Effector memory CD8-positive, alpha-beta T cell (primary cell): ENCODE results near the gene COMTD1.
"Not testable (repeated sequence)": the region's sequence is repeated elsewhere in the genome, so short reads cannot be mapped to it uniquely, and the experiment has no call there.

Experiments used
- ATAC-seq: fragments of 150-1000 bp; cut with Tn5 transposase; replicated peaks from 2 replicates; pipeline ENCODE4 v1.10.0; 2021; ENCODE audit warnings: mild to moderate bottlenecking, moderate library complexity
- DNase-seq, 3 experiments: peaks; one replicate each; pipeline ENCODE4 v3.0.0; 2021
- H3K27ac Mint-ChIP-seq, 2 donors: one replicate each; pipeline ENCODE4 v1.8.0; 2022; ENCODE audit warnings: mild to moderate bottlenecking in 2 of 2, mixed read lengths in 2 of 2, moderate library complexity in 2 of 2
- H3K27me3 Mint-ChIP-seq, 2 donors: one replicate each; pipeline ENCODE4 v1.8.0; 2022; ENCODE audit warnings: mixed read lengths in 2 of 2
- H3K36me3 Mint-ChIP-seq: one replicate; pipeline ENCODE4 v1.8.0; 2022; ENCODE audit warnings: mild to moderate bottlenecking, moderate library complexity, mixed read lengths; ENCODE audit not compliant: insufficient read depth
- H3K4me1 Mint-ChIP-seq, 2 donors: one replicate each; pipeline ENCODE4 v1.8.0; 2022; ENCODE audit warnings: low read depth in 2 of 2, mixed read lengths in 2 of 2
- H3K4me3 Mint-ChIP-seq, 2 donors: one replicate each; pipeline ENCODE4 v1.8.0; 2022; ENCODE audit warnings: mild to moderate bottlenecking in 2 of 2, mixed read lengths in 2 of 2, moderate library complexity in 2 of 2
- H3K9me3 Mint-ChIP-seq, 2 donors: one replicate each; pipeline ENCODE4 v1.8.0; 2022; ENCODE audit warnings: mixed read lengths in 2 of 2

Gene COMTD1

DNA sequence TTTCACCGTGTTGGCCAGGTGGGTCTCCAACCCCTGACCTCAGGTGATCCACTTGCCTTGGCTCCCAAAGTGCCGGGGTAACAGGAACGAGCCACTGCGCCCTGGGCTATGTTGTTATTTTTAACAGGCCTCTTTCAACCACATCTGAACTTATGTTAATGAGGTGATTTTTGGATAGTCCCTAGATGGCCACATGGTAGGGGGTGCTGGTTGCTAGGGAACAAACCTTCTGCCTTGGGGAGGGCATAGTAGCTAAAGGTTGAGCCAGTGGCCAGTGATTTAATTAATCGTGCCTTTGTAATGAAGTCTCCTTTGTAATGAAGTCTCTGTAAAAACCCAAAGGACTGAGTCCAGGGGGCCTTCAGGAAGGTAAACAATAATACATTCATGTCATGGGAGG is 9.1 kb downstream of the COMTD1 start:
- no peaks in the 10 kb centered on the region for H3K27me3 Mint-ChIP-seq
- no peak overlapping the region for H3K4me3 Mint-ChIP-seq
- H3K9me3 Mint-ChIP-seq, result no peaks in the 10 kb centered on the region
- DNase-seq, result no peak
- peaks cover 97% of the 10 kb centered on the region for H3K36me3 Mint-ChIP-seq
- H3K4me1 Mint-ChIP-seq, result peaks cover 32 to 46% of the 10 kb centered on the region in 2 donors
- peak overlapping the region; percentile 62 to 90 for H3K27ac Mint-ChIP-seq
- ATAC-seq, result no peak

GRCh38 chr10:75226095-75226494 is 9.7 kb downstream of the COMTD1 start:
- peaks cover 97% of the 10 kb centered on the region for H3K36me3 Mint-ChIP-seq

GRCh38 chr10:75223507-75223906 is 12.2 kb downstream of the COMTD1 start:
- Mint-ChIP-seq H3K4me1 (peaks cover 23 to 48% of the 10 kb centered on the region in 2 donors), H3K36me3 (peaks cover 97% of the 10 kb centered on the region), H3K27me3 (no peaks in the 10 kb centered on the region), H3K9me3 (no peaks in the 10 kb centered on the region), H3K4me3 (no peak overlapping the region), H3K27ac (peak overlapping the region; percentile 76 to 83)
- DNase-seq, result no peak
- no peak for ATAC-seq

More at GRCh38 chr10:75226095-75226494, 9.7 kb downstream of the COMTD1 start:
- Mint-ChIP-seq H3K27ac (peak overlapping the region; percentile 62 to 90), H3K27me3 (no peaks in the 10 kb centered on the region), H3K4me1 (peaks cover 31 to 46% of the 10 kb centered on the region in 2 donors), H3K9me3 (no peaks in the 10 kb centered on the region), H3K4me3 (no peak overlapping the region)
- no peak for ATAC-seq
- no peak for DNase-seq

DNA sequence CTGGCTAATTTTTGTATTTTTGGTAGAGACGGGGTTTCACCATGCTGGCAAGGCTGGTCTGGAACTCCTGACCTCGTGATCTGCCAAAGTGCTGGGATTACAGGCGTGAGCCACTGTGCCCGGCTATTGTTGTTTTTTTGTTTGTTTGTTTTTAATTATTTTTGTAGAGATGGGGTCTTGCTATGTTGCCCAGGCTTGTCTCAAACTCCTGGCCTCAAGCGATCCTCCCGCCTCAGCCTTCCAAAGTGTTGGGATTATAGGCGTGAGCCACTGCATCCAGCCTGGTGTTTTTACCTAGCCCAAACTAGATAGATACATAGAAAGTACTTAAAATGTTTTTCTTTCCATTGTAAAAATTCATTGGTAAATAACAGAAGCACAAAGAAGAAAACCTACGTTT is 14.3 kb downstream of the COMTD1 start:
- H3K36me3 Mint-ChIP-seq, result peaks cover 97% of the 10 kb centered on the region
- ATAC-seq, H3K4me3 Mint-ChIP-seq, H3K27me3 Mint-ChIP-seq, H3K9me3 Mint-ChIP-seq, DNase-seq: not testable (repeated sequence)
- peak overlapping the region; percentile 44 to 83 for H3K27ac Mint-ChIP-seq
- H3K4me1 Mint-ChIP-seq, result peaks cover 19 to 51% of the 10 kb centered on the region in 2 donors

DNA sequence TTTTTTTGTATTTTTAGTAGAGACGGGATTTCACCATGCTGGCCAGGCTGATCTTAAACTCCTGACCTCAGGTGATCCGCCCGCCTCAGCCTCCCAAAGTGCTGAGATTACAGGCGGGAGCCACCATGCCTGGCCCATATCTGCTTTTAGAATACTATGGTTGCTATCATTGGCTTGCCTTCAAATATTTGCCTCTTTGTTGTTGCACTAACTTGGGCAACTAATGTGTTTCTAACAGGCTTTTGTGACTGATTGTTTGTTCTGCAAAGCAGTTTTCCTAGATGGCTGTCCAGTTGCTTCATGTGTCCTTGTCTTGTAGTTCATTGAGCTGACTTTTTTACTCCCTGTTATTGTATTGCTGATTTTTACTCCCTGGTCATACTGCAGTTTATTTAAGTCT is 15.5 kb downstream of the COMTD1 start:
- peaks cover 97% of the 10 kb centered on the region for H3K36me3 Mint-ChIP-seq
- peaks cover 22 to 55% of the 10 kb centered on the region in 2 donors for H3K4me1 Mint-ChIP-seq
- peak overlapping the region in 1 of 2 donors; percentile 49 for H3K27ac Mint-ChIP-seq
- H3K9me3 Mint-ChIP-seq, result no peaks in the 10 kb centered on the region
- no peak overlapping the region for H3K4me3 Mint-ChIP-seq
- ATAC-seq, result no peak
- DNase-seq, result no peak
- H3K27me3 Mint-ChIP-seq, result no peaks in the 10 kb centered on the region

GRCh38 chr10:75212343-75212742 is 23.4 kb downstream of the COMTD1 start:
- DNase-seq, result no peak
- H3K9me3 Mint-ChIP-seq, result no peaks in the 10 kb centered on the region
- H3K27ac Mint-ChIP-seq, result peak overlapping the region; percentile 49 to 78
- peak overlapping the region; percentile 92 to 94 for H3K4me3 Mint-ChIP-seq
- no peak for ATAC-seq
- peaks cover 64% of the 10 kb centered on the region for H3K36me3 Mint-ChIP-seq
- H3K4me1 Mint-ChIP-seq, result peaks cover 14 to 38% of the 10 kb centered on the region in 2 donors
- H3K27me3 Mint-ChIP-seq, result no peaks in the 10 kb centered on the region

GRCh38 chr10:75211007-75211691 is 24.6 kb downstream of the COMTD1 start:
- no peaks in the 10 kb centered on the region for H3K27me3 Mint-ChIP-seq
- peak overlapping the region; percentile 97 to 99 for H3K27ac Mint-ChIP-seq
- peaks cover 52% of the 10 kb centered on the region for H3K36me3 Mint-ChIP-seq
- H3K4me3 Mint-ChIP-seq, result peak overlapping the region; percentile 92 to 94
- peak in 2 of 3 experiments; percentile 3 to 8 for DNase-seq
- H3K9me3 Mint-ChIP-seq, result no peaks in the 10 kb centered on the region
- peaks cover 13 to 31% of the 10 kb centered on the region in 2 donors for H3K4me1 Mint-ChIP-seq
- ATAC-seq, result no peak

DNA sequence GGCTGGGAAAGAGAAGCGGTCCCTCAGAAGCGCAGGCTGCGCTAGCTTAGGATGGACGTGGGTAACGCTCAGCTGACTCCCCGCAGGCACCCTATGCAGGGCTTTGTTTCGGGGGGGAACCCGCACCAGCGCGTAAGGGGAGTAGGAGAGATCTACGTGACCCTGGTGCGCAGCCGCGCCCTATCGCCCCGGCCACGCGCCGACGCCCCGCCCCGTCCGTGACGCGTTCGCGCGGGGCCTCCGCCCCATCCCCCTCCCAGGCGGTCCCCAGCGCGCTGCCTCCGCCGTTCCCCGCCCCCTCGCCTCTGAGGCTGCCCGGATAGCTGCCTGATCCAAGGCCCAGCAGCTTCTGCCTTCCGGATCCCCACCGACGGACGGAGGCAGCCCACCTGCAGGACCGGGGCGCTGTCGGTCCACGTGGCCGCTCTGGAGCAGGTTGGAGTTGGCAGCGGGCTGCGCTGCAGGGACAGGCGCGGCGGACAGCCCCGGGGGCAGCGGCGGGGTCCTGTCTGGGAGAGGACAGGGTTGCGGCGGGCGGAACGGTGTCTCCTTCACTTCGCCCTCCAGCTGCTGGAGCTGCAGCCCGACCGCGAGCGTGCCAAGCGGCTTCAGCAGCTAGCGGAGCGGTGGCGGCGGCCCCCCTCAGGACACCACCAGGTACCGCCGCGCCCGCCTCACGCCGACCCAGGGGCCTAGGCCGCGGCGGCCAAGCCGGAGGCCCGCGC is 25.3 kb downstream of the COMTD1 start, which contains the start of gene VDAC2:
Gene VDAC2, plus strand, starts transcription at position 515 of the 725 bp plus-strand sequence. CDS start 363 bp downstream, outside the sequence.
- no peaks in the 10 kb centered on the region for H3K9me3 Mint-ChIP-seq
- peaks cover 10 to 26% of the 10 kb centered on the region in 2 donors for H3K4me1 Mint-ChIP-seq
- H3K4me3 Mint-ChIP-seq, result peak within 1 kb of the TSS; percentile 92 to 94
- peaks cover 45% of the 10 kb centered on the region for H3K36me3 Mint-ChIP-seq
- H3K27ac Mint-ChIP-seq, result peak within 1 kb of the TSS; percentile 97 to 99
- DNase-seq, result peak; percentile 96 to 99 (median 98)
- peak; percentile 79 for ATAC-seq
- no peaks in the 10 kb centered on the region for H3K27me3 Mint-ChIP-seq

DNA sequence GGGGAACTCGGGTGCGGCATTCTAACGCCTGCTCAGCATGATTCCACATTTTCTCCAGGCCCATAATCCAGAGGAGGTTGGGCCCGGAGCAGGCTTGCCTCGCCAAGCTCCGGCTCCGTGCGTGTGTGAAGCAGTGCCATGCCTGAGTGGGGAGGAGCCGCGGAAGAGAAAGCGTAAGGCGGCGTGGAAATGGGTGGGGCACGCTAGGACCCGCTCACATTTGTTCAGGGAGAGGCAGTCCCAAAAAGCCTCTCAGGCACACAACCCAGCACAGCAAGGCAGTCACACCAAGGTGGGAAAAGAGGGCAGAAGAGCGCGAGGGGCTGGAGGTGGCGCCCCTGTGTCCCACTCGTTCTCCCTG is 25.9 kb downstream of the COMTD1 start:
- Mint-ChIP-seq H3K4me3 (peak overlapping the region; percentile 92 to 94), H3K27me3 (no peaks in the 10 kb centered on the region), H3K27ac (peak overlapping the region; percentile 97 to 99), H3K4me1 (peaks cover 10 to 26% of the 10 kb centered on the region in 2 donors), H3K9me3 (no peaks in the 10 kb centered on the region), H3K36me3 (peaks cover 40% of the 10 kb centered on the region)
- DNase-seq (peak; percentile 67 to 78 (median 71)), ATAC-seq (peak; percentile 60)

DNA sequence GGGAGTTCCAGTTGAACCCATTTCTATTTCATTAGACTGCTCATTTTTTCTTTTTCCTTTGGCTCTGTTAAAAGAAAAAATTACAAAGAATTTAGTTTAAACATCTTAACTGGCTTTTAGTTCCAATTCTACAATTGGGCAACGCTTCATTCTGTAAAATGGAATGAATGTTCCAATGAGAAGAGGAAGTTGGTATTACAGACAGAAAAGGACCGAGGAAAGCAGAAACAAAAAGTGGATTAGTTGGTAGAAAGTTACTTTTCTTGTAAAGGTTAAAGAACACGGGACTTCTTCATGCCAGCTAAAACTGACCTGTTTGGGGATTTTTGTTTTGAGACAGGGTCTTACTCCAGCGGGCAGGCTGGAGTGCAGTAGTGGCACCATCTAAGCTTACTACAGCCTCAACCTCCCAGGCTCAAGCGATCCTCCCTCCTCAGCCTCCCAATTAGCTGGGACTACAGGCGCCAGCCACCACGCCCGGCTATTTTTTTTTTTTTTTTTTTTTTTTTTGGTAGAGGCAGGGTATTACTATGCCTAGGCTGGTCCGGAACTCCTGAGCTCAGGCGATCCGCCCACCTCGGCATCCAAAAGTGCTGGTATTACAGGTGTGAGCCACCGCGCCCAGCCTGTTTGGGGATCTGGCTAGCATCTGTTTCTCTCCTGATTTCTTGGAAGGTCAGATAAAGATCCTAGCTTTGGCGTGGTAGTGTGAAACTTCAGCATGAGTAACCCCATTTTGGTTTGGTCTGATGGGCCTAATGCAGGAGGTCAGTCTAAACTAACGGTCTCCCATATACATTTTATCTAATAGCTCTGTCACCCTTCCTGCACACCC is 26.5 kb downstream of the COMTD1 start:
- peak overlapping the region; percentile 92 to 94 for H3K4me3 Mint-ChIP-seq
- H3K27ac Mint-ChIP-seq, result peak overlapping the region; percentile 97 to 99
- DNase-seq (no peak), ATAC-seq (no peak)
- H3K9me3 Mint-ChIP-seq, result no peaks in the 10 kb centered on the region
- peaks cover 10 to 26% of the 10 kb centered on the region in 2 donors for H3K4me1 Mint-ChIP-seq
- H3K27me3 Mint-ChIP-seq, result no peaks in the 10 kb centered on the region
- H3K36me3 Mint-ChIP-seq, result peaks cover 34% of the 10 kb centered on the region

DNA sequence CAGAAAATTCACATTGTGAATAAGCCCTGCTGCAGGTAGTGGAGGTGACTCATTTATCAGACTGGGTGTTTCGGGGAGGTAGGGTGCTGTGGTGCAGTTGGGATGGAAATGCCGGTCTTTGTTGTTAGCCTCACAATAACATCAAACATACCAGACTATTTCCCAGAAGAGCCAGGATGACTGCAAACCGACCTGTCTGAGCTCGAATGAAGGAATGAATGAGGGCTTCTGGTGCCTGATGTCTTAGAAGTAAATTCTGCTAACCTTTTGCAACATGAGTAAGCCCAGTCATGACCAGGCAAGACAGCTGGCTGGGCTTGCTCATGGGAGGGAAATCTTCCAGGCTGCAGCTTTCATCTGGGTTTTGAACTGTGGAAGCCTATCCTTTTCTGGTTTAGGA is 27.6 kb downstream of the COMTD1 start:
- Mint-ChIP-seq H3K9me3 (no peaks in the 10 kb centered on the region), H3K4me1 (peaks cover 10 to 26% of the 10 kb centered on the region in 2 donors), H3K4me3 (peak overlapping the region in 1 of 2 donors; percentile 38), H3K27ac (no peak overlapping the region), H3K27me3 (no peaks in the 10 kb centered on the region), H3K36me3 (peaks cover 26% of the 10 kb centered on the region)
- DNase-seq (no peak), ATAC-seq (no peak)

DNA sequence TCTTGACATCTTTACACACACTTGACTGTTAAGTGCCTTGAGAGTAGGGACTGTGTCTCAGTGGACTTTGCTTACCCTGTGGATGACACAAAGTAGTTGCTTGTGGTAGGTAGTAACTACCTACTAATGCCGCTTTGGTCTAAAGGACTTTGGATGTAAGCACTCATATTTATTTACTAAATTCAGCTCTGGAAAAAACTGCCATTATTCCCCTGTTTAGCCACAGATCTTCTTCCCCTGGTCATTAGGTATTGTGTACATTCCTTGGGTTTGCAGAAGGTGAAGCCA is 28.0 kb downstream of the COMTD1 start:
- no peaks in the 10 kb centered on the region for H3K27me3 Mint-ChIP-seq
- DNase-seq (no peak), ATAC-seq (no peak)
- no peak overlapping the region for H3K4me3 Mint-ChIP-seq
- H3K4me1 Mint-ChIP-seq, result peaks cover 10 to 23% of the 10 kb centered on the region in 2 donors
- H3K27ac Mint-ChIP-seq, result no peak overlapping the region
- no peaks in the 10 kb centered on the region for H3K9me3 Mint-ChIP-seq
- peaks cover 22% of the 10 kb centered on the region for H3K36me3 Mint-ChIP-seq

- peaks cover 17% of the 10 kb centered on the region for H3K36me3 Mint-ChIP-seq
- H3K4me3 Mint-ChIP-seq, result no peak overlapping the region
- no peak for DNase-seq
- no peak overlapping the region for H3K27ac Mint-ChIP-seq
- no peaks in the 10 kb centered on the region for H3K27me3 Mint-ChIP-seq
- peaks cover 8 to 17% of the 10 kb centered on the region in 2 donors for H3K4me1 Mint-ChIP-seq
- no peaks in the 10 kb centered on the region for H3K9me3 Mint-ChIP-seq
- no peak for ATAC-seq
These were observed 28.5 kb downstream of the COMTD1 start for GRCh38 chr10:75207079-75207856.
